ENCODE results near the gene STPG3.
A peak's percentile ranks its signal among the peaks of the same experiment; 100 is the strongest.
"Not testable (repeated sequence)": the region's sequence is repeated elsewhere in the genome, so short reads cannot be mapped to it uniquely, and the experiment has no call there.

STPG3 gene

GRCh38 chr9:137234055-137234697 lies 16.9 kb upstream of the STPG3 start:
- DNase-seq, result no peak

- DNase-seq, result no peak
Measured at GRCh38 chr9:137234758-137235423, 16.2 kb upstream of the STPG3 start.

- no peak for DNase-seq
Measured at GRCh38 chr9:137235424-137236237, 15.5 kb upstream of the STPG3 start.

- DNase-seq, result peak; percentile 94
Measured at GRCh38 chr9:137236238-137236935, 14.7 kb upstream of the STPG3 start.

- DNase-seq, result no peak
Measured at GRCh38 chr9:137236936-137237421, 14.1 kb upstream of the STPG3 start.

- DNase-seq, result no peak
Measured at GRCh38 chr9:137237759-137238726, 13.0 kb upstream of the STPG3 start.

- not testable (repeated sequence) for DNase-seq
Measured at GRCh38 chr9:137239541-137240200, 11.4 kb upstream of the STPG3 start.

- peak; percentile 67 for DNase-seq
Measured at GRCh38 chr9:137240318-137240840, 10.7 kb upstream of the STPG3 start.

GRCh38 chr9:137240841-137241489 lies 10.1 kb upstream of the STPG3 start, which contains the start of gene TUBB4B:
TUBB4B (plus strand) TSS chr9:137241287; CDS start chr9:137241361, 74 bp downstream.
- peak; percentile 98 for DNase-seq

GRCh38 chr9:137241490-137242268 lies 9.4 kb upstream of the STPG3 start:
- peak; percentile 73 for DNase-seq

- no peak for DNase-seq
Measured at GRCh38 chr9:137242269-137243203, 8.6 kb upstream of the STPG3 start.

- not testable (repeated sequence) for DNase-seq
Measured at GRCh38 chr9:137243266-137243625, 7.8 kb upstream of the STPG3 start.

- no peak for DNase-seq
Measured at GRCh38 chr9:137243626-137244485, 7.2 kb upstream of the STPG3 start.

- no peak for DNase-seq
Measured at GRCh38 chr9:137244486-137245449, 6.3 kb upstream of the STPG3 start.

- no peak for DNase-seq
Measured at GRCh38 chr9:137245450-137246421, 5.3 kb upstream of the STPG3 start.

Measured in stimulated activated CD4-positive, alpha-beta T cell treated with anti-CD3 and anti-CD28 coated beads, Interleukin-4, amount 100 ng/mL, for 24 hours (primary cell).